COR-L47 (cell line): ENCODE data around the gene NDUFS5.
A peak's percentile ranks its signal among the peaks of the same experiment; 100 is the strongest.
"Not testable (repeated sequence)": the region's sequence is repeated elsewhere in the genome, so short reads cannot be mapped to it uniquely, and the experiment has no call there.

Source experiments
- DNase-seq: peaks from one replicate; lab custom pipeline; 2025; lab: John Stamatoyannopoulos, UW

NDUFS5 gene

DNA sequence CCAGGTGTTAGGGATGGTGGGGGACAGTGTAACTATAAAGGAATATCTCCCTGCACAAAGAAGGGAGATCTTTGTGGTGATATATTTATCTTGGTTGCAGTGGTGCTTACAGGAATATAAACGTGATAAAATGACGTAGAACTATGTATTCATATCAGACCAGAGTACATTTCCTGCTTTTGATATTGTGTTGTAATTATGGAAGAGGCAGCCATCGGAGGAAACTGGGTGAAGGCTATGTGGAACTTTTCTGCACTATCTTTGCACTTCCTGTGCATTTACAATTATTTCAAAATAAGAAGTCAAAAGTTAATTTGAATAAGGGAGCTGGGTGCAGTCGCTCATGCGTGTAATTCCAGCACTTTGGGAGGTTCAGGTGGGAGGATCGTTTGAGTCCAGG, 37.6 kb downstream of the NDUFS5 start:
- no peak for DNase-seq

DNA sequence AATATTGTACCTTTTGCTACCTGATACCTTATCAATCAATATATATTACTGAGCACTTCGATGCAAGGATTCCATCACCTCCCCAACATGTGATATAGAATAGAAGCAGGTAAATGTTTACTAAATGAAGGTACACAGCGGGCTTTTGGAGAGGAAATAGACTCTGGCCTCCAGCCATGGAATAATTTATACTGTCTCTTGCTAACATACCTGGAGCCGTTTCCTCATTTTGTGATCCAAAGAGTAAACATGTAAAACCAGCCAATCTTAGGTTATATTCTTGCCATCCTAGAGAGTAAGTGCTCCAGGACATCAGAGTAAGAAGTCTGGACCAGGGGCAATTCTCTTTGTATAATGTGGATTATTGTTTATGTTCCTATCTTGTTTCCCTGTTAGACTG, 39.4 kb downstream of the NDUFS5 start:
- DNase-seq, result no peak

DNA sequence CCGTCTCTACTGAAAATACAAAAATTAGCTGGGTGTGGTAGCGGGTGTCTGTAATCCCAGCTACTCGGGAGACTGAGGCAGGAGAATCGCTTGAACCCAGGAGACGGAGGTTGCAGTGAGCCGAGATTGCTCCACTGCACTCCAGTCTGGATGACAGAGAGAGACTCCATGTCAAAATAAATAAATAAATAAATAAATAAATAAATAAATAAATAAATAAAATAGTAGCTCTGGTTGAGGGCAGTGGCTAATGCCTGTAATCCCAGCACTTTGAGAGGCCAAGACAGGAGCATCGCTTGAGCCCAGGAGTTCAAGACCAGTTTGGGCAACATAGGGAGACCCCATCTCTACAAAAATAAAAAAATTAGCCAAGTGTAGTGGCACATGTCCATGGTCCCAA, 42.1 kb downstream of the NDUFS5 start:
- not testable (repeated sequence) for DNase-seq

DNA sequence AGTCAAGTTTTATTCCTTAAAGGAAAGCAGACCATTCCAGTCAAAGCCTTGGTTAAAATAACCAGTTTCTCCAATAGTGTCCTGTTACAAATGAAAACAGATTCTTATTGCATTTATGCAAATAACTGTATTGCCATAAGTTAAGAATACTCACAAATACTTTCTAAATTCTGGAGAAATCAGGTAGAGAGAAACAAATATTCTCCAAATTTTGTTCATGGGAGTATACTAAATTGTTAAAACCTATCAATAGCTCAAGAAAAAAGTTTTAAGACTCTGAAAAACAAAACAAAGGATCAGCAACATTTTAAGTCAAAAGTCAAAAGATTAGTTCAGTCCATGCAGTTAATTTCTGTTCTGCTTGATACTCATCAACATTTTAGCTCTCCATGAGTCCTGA, 45.4 kb downstream of the NDUFS5 start:
- not testable (repeated sequence) for DNase-seq

DNA sequence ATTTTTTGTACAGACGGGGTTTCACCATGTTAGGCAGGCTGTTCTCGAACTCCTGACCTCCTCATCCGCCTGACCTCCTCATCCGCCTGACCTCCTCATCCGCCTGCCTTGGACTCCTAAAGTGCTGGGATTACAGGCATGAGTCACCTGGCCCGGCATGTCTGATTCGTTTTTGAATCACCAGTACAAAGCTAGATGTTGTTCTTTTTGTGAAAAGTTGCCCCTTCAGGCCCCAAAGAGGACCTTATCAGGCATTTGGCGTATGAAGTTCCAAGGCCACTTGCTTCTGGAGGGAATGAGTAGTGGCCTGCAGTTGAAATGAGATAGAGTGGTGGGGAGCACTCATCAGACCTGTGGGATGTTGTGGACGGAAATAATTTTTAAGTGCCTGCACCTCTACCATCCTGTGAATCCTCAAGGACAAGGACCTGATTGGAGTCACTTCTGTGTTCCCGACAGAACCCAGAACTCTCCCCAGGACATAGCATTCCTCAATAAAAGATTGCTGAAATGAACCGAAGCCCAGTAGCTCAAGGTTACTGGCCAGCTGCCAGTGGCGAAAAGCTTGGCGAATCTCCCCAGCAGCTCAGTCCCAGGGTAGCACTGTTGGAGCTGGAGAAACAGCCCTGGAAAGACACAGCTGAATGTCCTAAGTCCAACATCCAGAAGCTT, 50.1 kb downstream of the NDUFS5 start:
- DNase-seq, result no peak

DNA sequence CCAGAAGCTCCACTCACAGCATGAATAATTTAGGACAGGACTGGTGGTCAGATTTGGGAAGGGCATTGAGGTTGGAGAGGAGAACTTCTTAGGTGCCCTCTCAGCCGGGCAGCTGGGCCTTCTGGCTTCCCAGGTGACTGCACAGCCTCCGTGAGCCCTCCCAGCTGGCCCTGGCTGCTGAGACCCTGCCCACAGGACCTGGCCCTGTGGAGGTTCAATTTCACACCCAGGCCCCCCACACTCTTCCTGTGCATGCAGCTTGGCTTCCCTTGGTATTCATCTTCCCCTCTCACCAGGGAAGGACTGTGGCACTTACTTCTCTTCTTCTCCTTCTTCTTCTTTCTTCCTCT, 50.6 kb downstream of the NDUFS5 start:
- no peak for DNase-seq

DNA sequence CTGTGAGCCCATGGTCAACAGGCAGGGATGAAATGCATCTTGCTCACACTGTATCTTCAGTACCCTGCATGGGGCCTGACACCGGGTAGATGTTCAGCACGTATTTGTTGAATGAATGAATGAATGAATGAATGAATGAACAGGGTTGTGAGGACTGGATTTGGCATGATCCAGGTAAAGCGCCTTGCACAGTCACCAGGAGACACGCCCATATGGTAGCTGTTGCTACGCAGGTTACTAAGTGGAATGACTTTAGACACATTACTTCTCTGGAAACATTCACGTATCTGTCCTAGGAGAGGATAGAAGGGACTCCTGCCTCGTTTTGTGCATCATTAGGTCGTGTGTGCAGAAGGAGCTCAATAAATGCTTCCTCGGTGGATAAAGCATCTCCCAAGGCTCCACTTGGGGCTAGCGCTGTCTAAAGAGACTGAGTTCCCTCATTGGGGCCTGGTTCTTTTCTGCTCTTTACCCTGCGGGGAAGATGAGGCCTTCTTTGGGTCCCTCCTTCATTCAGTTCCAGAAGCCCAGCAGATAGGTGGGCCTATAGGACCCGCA, 54.2 kb downstream of the NDUFS5 start:
- no peak for DNase-seq

DNA sequence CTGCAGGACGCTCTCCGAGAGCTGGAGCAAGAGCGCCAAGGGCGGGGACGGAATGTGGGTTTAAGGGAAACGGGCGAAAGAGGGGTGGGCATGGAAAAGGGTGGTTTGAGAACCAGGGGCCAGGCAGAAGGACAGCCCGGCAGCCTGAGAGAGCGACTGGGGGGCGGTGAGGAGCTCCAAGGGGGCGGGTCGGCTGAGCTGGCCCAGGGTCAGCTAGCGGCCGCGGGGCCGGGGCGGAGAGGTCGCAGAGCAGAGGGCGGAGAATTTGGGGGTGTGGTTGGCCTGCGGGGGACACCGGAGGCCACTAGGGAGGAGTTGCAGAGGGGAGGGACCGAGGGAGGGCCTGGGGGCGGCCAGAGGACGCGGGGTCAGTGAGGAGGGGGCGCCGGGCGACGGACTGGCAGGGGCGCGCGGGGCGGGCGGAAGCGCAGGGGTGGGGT, 54.7 kb downstream of the NDUFS5 start:
- DNase-seq, result no peak

DNA sequence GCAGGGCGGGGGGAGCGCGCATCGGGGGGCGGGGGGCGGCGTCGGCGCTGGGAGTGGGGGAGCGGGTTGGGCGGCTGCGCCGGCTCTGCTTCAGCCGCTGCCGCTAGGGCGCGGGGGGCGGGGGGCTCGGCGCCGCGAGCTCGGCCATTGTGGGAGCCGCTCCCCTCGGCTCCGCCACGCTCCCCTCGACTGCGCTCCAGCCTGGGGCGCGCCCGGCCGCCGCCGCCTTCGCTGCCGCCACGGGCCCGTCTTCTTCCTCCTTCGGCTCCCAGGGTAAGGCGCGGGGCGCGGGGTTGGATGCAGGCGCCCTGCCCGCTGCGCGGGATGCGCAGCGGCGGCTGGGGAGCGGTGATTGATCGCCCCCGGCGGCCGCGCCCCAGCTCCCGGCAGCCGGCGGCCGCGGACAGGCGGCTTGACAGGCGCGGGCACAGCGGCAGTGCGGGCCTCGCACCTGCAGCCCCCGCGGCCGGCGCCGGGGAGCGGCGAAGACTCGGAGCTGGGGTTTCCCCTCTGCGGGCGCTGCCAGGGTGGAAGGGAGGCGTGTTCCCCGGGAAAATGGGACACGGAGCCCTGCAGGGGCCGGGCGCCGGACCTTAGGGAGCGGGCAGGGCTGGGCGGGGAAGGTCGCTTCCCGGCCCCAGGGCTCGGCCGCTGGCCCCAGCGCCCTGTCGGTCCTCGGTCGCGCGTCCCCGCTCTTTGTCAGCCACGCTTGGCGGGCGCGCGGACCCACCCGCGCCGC, 55.3 kb downstream of the NDUFS5 start:
- peak; percentile 36 for DNase-seq

DNA sequence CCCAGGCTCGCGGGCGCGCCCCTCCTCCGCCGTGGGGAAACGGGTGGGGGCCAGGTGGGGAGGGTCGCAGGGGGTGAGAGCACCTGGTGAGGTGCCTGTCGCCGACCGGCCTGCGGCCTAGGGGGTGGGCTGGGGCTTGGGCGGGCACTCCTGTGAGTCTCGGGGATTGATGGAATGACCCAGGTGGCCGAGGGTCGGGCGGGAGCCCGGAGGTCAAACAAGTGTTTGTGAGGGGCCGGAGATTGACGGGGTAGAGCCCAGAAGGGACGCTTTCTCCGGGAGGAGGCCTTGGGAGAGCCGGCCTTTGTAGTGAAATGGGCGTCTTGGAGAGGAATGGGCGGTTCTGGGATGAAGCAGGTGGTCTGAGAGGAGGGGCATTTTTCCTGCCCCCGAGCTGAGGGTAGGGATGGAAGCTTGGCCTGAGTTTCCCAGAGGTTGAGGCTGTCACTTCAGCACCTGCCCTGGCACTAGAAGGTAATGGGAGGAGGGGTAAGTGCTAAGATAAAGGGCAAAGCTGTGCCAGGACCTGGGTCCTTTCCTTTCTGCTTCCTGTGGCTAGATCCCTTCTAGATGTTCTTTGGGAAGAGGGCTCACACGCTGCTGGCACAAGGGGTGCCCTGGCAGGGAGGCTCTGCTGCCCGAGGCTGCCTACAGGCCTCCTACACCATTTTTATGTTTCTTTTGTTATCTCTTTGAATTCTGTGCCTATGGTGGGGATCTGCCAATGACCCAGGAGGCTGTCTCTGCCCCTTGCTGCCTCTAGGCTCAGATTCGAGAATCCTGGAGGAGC, 56.1 kb downstream of the NDUFS5 start:
- DNase-seq, result no peak

DNA sequence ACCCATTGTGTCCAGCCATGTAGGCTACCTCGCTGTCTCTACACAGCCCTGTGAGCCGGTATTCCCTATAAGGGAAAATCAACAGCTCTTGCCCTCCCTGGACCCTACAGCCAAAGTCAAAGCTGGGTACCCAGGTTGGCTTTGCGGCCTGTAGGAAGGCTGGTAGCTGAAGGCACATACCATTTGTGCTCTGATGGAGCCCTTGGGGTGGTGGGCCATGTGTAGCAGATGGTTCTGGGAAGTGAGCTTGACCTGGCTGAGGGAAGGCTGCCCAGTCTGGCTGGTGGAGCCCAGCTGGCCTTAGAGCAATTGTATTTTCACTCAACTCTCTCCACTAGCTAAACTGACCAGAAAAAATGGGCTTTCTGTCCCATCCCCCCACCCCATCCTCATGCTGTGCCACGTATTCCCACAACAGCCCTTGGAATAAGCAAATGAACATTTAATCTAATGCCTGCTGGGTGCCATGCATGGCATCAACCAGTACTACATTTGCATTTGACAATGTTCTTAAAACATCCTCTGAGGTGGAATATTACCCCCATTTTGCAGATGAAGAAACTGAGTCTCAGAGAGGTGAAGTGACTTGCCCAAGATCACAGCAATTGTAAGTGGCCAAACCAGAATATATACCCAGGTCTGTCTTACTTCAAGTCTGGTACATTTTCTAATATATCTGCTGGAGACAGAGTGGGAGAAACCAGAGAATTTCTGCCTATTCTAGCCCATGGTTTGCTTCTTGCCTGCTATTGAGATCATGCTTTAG, 56.8 kb downstream of the NDUFS5 start:
- DNase-seq, result no peak

DNA sequence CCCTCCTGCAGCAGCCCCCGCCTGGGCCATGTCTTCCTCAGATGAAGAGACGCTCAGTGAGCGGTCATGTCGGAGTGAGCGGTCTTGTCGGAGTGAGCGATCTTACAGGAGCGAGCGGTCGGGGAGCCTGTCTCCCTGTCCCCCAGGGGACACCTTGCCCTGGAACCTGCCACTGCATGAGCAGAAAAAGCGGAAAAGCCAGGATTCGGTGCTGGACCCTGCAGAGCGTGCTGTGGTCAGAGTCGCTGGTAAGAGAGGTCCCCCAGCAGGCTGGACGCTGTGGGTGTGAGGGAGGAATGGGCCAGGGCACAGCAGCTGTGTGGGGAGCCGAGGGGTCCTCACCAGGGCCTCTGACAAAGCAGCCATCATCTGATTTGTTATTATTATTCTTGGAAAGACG, 58.0 kb downstream of the NDUFS5 start:
- no peak for DNase-seq
